SK-N-SH treated with all-trans-retinoic acid at 6 μM for 48 hours (cell line): Measurements from ENCODE around the gene CNTLN.
"Not testable (repeated sequence)": the region's sequence is repeated elsewhere in the genome, so short reads cannot be mapped to it uniquely, and the experiment has no call there.

Experiments used
- ATAC-seq: fragments of 200-7000 bp; cut with Tn5 transposase; 3 replicates; pipeline ENCODE4 v1.9.1; 2020; ENCODE audit warnings: mild to moderate bottlenecking, moderate library complexity
- ARNTL ChIP-seq: fragments of 450-650 bp; formaldehyde crosslinking; IDR thresholded peaks from 2 replicates; pipeline ENCODE4 v1.5.0; 2020; ENCODE audit warnings: low read depth, mild to moderate bottlenecking, moderate library complexity, borderline replicate concordance
- BACH2 ChIP-seq: fragments of 250-450 bp; sonication (Bioruptor Pico); IDR thresholded peaks from 2 replicates; pipeline ENCODE4 v1.9.0; 2021; ENCODE audit warnings: mild to moderate bottlenecking, borderline replicate concordance
- CSDC2 ChIP-seq: fragments of 250-450 bp; sonication (Bioruptor Pico); IDR thresholded peaks from 2 replicates; pipeline ENCODE4 v1.5.0; 2020; ENCODE audit warnings: mild to moderate bottlenecking, moderate library complexity
- ESRRG ChIP-seq: fragments of 250-450 bp; sonication (Bioruptor Pico); IDR thresholded peaks from 2 replicates; pipeline ENCODE4 v1.6.1; 2021; ENCODE audit warnings: mild to moderate bottlenecking
- GLIS3 ChIP-seq: fragments of 250-450 bp; sonication (Bioruptor Pico); IDR thresholded peaks from 2 replicates; pipeline ENCODE4 v1.5.0; 2020; ENCODE audit warnings: mild to moderate bottlenecking, moderate library complexity
- ISL1 ChIP-seq: fragments of 250-450 bp; sonication (Bioruptor Pico); IDR thresholded peaks from 2 replicates; pipeline ENCODE4 v2.1.2; 2022; ENCODE audit warnings: mild to moderate bottlenecking, moderate library complexity
- OSR1 ChIP-seq: fragments of 250-450 bp; sonication (Bioruptor Pico); IDR thresholded peaks from 2 replicates; pipeline ENCODE4 v1.8.0; 2022; ENCODE audit warnings: moderate library complexity, mild to moderate bottlenecking, inconsistent platforms
- PPARA ChIP-seq: fragments of 250-450 bp; sonication (Bioruptor Pico); IDR thresholded peaks from 2 replicates; pipeline ENCODE4 v1.5.0; 2020; ENCODE audit warnings: mild to moderate bottlenecking, borderline replicate concordance
- RARB ChIP-seq: fragments of 250-450 bp; sonication (Bioruptor Pico); IDR thresholded peaks from 2 replicates; pipeline ENCODE4 v1.8.0; 2021; ENCODE audit warnings: mild to moderate bottlenecking, moderate library complexity
- SNAI2 ChIP-seq: fragments of 250-450 bp; sonication (Bioruptor Pico); IDR thresholded peaks from 2 replicates; pipeline ENCODE4 v1.5.0; 2020; ENCODE audit warnings: mild to moderate bottlenecking, moderate library complexity
- TCF4 ChIP-seq: fragments of 250-450 bp; sonication (Bioruptor Pico); IDR thresholded peaks from 2 replicates; pipeline ENCODE4 v1.8.0; 2021; ENCODE audit warnings: mild to moderate bottlenecking, moderate library complexity, borderline replicate concordance
- TOX ChIP-seq: fragments of 250-450 bp; sonication (Bioruptor Pico); IDR thresholded peaks from 2 replicates; pipeline ENCODE4 v1.8.0; 2021; ENCODE audit warnings: mild to moderate bottlenecking, moderate library complexity, borderline replicate concordance
- ZC3H10 ChIP-seq: fragments of 250-450 bp; sonication (Bioruptor Pico); IDR thresholded peaks from 2 replicates; pipeline ENCODE4 v1.5.1; 2021; ENCODE audit warnings: mild to moderate bottlenecking, moderate library complexity
- ZFP3 ChIP-seq: fragments of 250-450 bp; sonication (Bioruptor Pico); IDR thresholded peaks from 2 replicates; pipeline ENCODE4 v1.5.0; 2020; ENCODE audit warnings: mild to moderate bottlenecking, moderate library complexity
- ZFP30 ChIP-seq: fragments of 450-650 bp; formaldehyde crosslinking; IDR thresholded peaks from 2 replicates; pipeline ENCODE4 v1.5.0; 2022; ENCODE audit warnings: mild to moderate bottlenecking, moderate library complexity
- ZNF565 ChIP-seq: fragments of 450-650 bp; formaldehyde crosslinking; conservative IDR thresholded peaks from 2 replicates; pipeline ENCODE4 v1.5.0; 2020; ENCODE audit warnings: low read depth, mild to moderate bottlenecking, moderate library complexity
- ZNF70 ChIP-seq: fragments of 450-650 bp; formaldehyde crosslinking; IDR thresholded peaks from 2 replicates; pipeline ENCODE4 v1.5.0; 2020; ENCODE audit warnings: mild to moderate bottlenecking, moderate library complexity
- ZNF8 ChIP-seq: fragments of 450-650 bp; formaldehyde crosslinking; IDR thresholded peaks from 2 replicates; pipeline ENCODE4 v1.5.0; 2020; ENCODE audit warnings: mild to moderate bottlenecking, moderate library complexity
- TF ChIP-seq, protein P1 (sequence below): fragments of 250-450 bp; sonication (Bioruptor Pico); IDR thresholded peaks from 2 replicates; pipeline ENCODE4 v1.5.1; 2020; ENCODE audit warnings: low read depth, mild to moderate bottlenecking, moderate library complexity
- TF ChIP-seq, protein P2 (sequence below): fragments of 250-450 bp; sonication (Bioruptor Pico); IDR thresholded peaks from 2 replicates; pipeline ENCODE4 v1.5.1; 2021; ENCODE audit warnings: mild to moderate bottlenecking, moderate library complexity
- TF ChIP-seq, protein P3 (sequence below): fragments of 250-450 bp; sonication (Bioruptor Pico); IDR thresholded peaks from 2 replicates; pipeline ENCODE4 v1.5.0; 2020; ENCODE audit warnings: mild to moderate bottlenecking, moderate library complexity

The CNTLN gene

DNA sequence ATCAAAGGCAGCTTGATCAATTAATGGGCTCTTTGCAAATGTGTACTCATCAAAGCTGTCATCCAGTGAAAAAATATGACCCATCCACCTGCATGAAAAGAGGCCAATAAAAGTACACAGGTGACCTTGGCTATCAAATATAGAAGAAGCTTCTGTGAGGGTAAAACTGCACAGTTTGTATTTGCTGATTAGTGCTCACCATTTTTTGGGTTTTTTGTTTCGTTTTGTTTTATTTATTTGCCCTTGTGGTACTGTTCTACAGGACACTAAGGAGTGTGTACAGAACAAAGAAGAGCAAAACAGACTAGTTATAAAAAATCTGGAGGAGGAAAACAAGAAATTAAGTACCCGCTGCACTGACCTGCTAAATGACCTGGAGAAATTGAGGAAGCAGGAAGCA is 101.3 kb downstream of the CNTLN start:
- no peak for ATAC-seq
- TF ChIP-seq, protein P1, sequence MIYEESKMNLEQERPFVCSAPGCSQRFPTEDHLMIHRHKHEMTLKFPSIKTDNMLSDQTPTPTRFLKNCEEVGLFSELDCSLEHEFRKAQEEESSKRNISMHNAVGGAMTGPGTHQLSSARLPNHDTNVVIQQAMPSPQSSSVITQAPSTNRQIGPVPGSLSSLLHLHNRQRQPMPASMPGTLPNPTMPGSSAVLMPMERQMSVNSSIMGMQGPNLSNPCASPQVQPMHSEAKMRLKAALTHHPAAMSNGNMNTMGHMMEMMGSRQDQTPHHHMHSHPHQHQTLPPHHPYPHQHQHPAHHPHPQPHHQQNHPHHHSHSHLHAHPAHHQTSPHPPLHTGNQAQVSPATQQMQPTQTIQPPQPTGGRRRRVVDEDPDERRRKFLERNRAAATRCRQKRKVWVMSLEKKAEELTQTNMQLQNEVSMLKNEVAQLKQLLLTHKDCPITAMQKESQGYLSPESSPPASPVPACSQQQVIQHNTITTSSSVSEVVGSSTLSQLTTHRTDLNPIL (CRISPR knock-in tag), result no peak
- TF ChIP-seq GLIS3 (CRISPR knock-in tag), result no peak
- TF ChIP-seq CSDC2 (CRISPR knock-in tag), result no peak
- TF ChIP-seq BACH2 (CRISPR knock-in tag), result no peak
- no peak for TF ChIP-seq TCF4 (CRISPR knock-in tag)
- TF ChIP-seq ZNF8, result no peak
- no peak for TF ChIP-seq OSR1
- no peak for TF ChIP-seq ZNF70 (CRISPR knock-in tag)
- TF ChIP-seq ZNF565 (CRISPR knock-in tag), result no peak
- TF ChIP-seq RARB (CRISPR knock-in tag), result no peak
- no peak for TF ChIP-seq ZFP30 (CRISPR knock-in tag)
- TF ChIP-seq TOX (CRISPR knock-in tag), result no peak
- no peak for TF ChIP-seq ARNTL (CRISPR knock-in tag)
- TF ChIP-seq ZC3H10, result no peak
- no peak for TF ChIP-seq ISL1
- TF ChIP-seq, all 23 proteins: peak for 0

DNA sequence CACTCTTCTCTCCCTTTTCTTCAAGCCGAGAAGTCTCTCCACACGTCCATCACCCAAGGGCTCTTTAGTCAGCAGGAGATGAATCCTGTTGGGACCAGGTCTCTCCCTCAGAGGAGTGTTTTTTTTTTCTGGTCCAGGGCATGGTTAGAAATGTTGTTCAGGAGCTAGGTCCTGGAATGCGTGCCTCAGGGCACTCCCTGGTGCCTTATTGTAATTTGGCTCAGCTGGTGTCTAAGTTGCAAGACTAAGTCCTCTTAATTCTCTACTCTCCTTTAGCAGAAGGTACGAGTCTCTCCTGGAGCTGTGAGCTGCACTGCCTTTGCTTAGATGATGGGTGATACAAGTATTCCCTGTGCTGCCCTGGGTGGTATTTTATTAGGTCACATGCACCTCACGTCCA is 111.9 kb downstream of the CNTLN start:
- no peak for ATAC-seq
- TF ChIP-seq ZFP3 (CRISPR knock-in tag) (no peak), TCF4 (CRISPR knock-in tag) (no peak), ZFP30 (CRISPR knock-in tag) (no peak), ARNTL (CRISPR knock-in tag) (no peak), GLIS3 (CRISPR knock-in tag) (no peak), ZNF8 (no peak), RARB (CRISPR knock-in tag) (no peak)

DNA sequence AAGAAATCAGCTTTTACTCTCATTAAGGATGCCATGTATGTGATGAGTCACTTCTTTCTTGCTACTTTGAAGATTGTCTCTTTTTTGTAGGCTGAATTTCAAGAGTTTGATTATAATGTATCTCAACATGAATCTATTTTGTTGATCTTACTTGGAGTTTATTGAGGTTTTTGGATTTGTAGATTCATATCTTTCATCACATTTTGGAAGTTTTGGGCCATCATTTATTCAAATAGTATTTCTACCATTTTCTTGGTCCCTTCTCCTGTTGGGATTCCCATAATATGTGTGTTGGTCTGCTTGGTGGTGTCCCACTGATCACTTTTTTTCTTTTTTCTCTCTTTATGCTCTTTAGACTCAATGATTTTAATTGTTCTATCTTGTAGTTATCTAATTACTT is 116.3 kb downstream of the CNTLN start:
- no peak for TF ChIP-seq BACH2 (CRISPR knock-in tag)
- TF ChIP-seq, protein P2, sequence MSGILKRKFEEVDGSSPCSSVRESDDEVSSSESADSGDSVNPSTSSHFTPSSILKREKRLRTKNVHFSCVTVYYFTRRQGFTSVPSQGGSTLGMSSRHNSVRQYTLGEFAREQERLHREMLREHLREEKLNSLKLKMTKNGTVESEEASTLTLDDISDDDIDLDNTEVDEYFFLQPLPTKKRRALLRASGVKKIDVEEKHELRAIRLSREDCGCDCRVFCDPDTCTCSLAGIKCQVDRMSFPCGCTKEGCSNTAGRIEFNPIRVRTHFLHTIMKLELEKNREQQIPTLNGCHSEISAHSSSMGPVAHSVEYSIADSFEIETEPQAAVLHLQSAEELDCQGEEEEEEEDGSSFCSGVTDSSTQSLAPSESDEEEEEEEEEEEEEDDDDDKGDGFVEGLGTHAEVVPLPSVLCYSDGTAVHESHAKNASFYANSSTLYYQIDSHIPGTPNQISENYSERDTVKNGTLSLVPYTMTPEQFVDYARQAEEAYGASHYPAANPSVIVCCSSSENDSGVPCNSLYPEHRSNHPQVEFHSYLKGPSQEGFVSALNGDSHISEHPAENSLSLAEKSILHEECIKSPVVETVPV, result no peak
- TF ChIP-seq ZNF565 (CRISPR knock-in tag), result no peak
- no peak for TF ChIP-seq ESRRG
- no peak for TF ChIP-seq ZFP30 (CRISPR knock-in tag)
- no peak for TF ChIP-seq ISL1
- TF ChIP-seq SNAI2, result no peak
- TF ChIP-seq OSR1, result no peak
- TF ChIP-seq ZNF70 (CRISPR knock-in tag), result no peak
- no peak for TF ChIP-seq PPARA
- ATAC-seq, result no peak

DNA sequence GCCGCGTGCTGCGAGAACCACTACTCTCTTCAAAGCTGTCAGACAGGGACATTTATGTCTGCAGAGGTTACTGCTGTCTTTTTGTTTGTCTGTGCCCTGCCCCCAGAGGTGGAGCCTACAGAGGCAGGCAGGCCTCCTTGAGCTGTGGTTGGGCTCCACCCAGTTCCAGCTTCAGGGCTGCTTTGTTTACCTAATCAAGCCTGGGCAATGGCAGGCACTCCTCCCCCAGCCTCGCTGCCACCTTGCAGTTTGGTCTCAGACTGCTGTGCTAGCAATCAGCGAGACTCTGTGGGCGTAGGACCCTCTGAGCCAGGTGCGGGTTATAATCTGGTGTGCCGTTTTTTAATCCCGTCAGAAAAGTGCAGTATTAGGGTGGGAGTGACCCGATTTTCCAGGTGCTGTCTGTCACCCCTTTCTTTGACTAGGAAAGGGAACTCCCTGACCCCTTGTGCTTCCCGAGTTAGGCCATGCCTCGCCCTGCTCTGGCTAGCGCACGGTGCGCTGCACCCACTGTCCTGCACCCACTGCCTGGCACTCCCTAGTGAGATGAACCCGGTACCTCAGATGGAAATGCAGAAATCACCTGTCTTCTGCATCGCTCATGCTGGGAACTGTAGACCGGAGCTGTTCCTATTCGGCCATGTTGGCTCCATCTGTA is 133.8 kb downstream of the CNTLN start:
- ATAC-seq, result not testable (repeated sequence)

DNA sequence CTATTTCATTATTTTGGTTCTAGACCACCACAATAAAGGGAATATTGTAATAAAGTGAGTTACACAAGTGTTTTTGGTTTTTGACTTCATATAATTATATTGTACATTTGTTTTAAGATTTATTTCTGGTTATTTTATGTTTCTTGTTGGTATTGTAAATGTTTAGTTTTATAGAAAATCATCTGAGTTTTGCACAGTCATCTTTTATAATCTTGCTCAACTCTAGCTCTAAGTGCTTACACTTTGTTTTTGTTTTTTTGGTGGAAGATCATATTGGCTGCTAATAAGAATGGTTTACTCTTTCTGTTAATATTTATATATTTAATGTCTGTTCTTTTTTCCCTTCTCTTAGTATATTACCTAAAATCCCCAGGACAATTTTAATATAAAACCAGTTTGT is 135.0 kb downstream of the CNTLN start:
- TF ChIP-seq, protein P1 (CRISPR knock-in tag), result no peak
- TF ChIP-seq ZNF8 (no peak), ARNTL (CRISPR knock-in tag) (no peak), ISL1 (no peak), OSR1 (no peak), PPARA (no peak)
- TF ChIP-seq, protein P2, result no peak
- TF ChIP-seq, protein P3, sequence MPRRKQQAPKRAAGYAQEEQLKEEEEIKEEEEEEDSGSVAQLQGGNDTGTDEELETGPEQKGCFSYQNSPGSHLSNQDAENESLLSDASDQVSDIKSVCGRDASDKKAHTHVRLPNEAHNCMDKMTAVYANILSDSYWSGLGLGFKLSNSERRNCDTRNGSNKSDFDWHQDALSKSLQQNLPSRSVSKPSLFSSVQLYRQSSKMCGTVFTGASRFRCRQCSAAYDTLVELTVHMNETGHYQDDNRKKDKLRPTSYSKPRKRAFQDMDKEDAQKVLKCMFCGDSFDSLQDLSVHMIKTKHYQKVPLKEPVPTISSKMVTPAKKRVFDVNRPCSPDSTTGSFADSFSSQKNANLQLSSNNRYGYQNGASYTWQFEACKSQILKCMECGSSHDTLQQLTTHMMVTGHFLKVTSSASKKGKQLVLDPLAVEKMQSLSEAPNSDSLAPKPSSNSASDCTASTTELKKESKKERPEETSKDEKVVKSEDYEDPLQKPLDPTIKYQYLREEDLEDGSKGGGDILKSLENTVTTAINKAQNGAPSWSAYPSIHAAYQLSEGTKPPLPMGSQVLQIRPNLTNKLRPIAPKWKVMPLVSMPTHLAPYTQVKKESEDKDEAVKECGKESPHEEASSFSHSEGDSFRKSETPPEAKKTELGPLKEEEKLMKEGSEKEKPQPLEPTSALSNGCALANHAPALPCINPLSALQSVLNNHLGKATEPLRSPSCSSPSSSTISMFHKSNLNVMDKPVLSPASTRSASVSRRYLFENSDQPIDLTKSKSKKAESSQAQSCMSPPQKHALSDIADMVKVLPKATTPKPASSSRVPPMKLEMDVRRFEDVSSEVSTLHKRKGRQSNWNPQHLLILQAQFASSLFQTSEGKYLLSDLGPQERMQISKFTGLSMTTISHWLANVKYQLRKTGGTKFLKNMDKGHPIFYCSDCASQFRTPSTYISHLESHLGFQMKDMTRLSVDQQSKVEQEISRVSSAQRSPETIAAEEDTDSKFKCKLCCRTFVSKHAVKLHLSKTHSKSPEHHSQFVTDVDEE (CRISPR knock-in tag), result no peak
- ATAC-seq, result no peak
